Measurements from ENCODE around the gene NOL7.

- TF ChIP-seq CTCF (IDR thresholded peaks at IDR 0.05) (no peak), POLR2A (IDR thresholded peaks at IDR 0.05) (no peak)
Observed at GRCh38 chr6:13654496-13654895, 39.4 kb downstream of the NOL7 start.

Data from uterus (tissue), 2 donors.